HG02678 (cell line): ENCODE results near the gene MPL.

Source experiments
- ATAC-seq: cut with Tn5 transposase; IDR thresholded peaks from one replicate; pipeline ENCODE4 v1.9.1; 2021; ENCODE audit warnings: mild to moderate bottlenecking, moderate library complexity; ENCODE audit not compliant: unreplicated experiment

MPL gene

GRCh38 chr1:43305926-43306687 is 31.5 kb upstream of the MPL start:
- ATAC-seq: no peak

DNA sequence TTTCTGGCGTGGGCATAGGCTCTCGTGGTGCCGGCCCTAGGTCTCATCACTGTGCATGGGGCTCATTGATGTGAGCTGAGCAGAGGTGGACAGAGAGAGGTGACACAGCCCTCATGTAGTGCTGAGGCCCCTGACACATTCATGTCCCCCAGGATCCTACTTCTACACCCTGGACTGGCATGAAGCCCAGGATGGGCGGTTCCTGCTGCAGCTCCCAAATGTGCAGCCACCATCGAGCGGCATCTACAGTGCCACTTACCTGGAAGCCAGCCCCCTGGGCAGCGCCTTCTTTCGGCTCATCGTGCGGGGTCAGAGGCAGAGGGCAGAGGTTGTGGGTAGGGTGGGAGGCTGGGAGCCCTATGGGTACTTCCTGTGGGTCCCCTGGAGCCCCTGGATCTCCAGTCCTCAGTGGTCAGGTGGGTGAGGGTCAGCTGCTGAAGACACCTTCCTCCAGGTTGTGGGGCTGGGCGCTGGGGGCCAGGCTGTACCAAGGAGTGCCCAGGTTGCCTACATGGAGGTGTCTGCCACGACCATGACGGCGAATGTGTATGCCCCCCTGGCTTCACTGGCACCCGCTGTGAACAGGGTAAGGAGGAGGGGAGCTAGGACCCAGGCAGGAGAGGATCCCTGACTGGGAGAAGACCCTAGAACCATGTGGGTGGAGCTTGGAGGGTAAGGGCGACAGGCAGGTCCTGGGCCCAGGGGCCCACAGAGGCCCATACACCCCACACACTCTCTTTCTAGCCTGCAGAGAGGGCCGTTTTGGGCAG is 30.7 kb upstream of the MPL start:
- ATAC-seq: no peak

GRCh38 chr1:43307458-43308158 is 30.0 kb upstream of the MPL start:
- ATAC-seq: no peak

- ATAC-seq: no peak
Observed at GRCh38 chr1:43308635-43309404, 28.8 kb upstream of the MPL start.

- ATAC-seq: no peak
Observed at GRCh38 chr1:43309405-43310025, 28.1 kb upstream of the MPL start.

DNA sequence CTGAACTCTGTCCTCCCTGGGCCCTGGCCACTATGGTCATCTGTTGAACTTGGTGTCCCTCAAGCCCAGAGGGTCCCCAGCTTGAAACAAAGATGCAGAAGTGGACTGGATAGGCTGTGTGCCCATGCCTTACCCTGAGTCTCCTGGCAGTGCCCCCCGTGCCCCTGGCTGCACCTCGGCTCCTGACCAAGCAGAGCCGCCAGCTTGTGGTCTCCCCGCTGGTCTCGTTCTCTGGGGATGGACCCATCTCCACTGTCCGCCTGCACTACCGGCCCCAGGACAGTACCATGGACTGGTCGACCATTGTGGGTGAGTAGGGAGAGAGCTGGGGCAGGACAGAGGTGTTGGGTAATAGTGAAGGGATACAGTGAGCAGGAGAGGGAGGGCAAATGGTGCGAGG is 26.1 kb upstream of the MPL start:
- no peak for ATAC-seq

- ATAC-seq: no peak
Observed at GRCh38 chr1:43312212-43312623, 25.4 kb upstream of the MPL start.

GRCh38 chr1:43312663-43313515 is 24.7 kb upstream of the MPL start:
- no peak for ATAC-seq

- ATAC-seq: no peak
Observed at GRCh38 chr1:43313771-43314170, 23.8 kb upstream of the MPL start.

DNA sequence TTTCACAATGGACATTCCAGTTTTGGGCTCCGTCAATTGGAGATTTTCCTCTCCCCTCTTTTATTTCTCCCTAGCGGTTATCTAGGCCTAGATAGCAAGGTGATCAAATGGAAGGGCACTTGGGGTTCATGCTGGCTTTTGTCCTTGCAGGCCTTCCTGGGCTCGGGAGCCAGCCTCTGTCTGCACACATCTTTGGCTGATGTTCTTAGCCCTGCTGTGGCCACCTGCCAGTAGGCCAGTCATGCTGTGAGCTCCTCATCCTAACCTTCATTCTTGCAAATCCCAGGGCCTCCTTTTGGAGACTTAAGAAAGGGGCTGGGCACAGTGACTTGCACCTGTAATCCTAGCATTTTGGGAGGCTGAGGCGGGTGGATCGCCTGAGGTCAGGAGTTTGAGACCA is 23.4 kb upstream of the MPL start:
- ATAC-seq: no peak

DNA sequence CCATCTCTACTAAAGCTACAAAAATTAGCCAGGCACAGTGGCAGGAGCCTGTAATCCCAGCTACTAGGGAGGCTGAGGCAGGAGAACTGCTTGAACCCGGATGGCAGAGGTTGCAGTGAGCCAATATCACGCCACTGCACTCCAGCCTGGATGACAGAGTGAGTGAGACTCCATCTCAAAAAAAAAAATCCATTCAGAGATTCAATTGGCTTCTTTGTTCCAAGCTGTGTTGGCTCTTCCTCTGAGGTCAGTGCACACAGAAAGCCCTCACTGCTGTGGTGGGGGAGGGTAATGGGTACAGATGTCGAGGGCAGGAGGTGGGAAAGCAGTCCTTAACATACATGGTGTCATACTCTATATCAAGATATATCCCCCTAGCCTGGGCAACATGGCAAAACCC is 22.1 kb upstream of the MPL start:
- no peak for ATAC-seq

DNA sequence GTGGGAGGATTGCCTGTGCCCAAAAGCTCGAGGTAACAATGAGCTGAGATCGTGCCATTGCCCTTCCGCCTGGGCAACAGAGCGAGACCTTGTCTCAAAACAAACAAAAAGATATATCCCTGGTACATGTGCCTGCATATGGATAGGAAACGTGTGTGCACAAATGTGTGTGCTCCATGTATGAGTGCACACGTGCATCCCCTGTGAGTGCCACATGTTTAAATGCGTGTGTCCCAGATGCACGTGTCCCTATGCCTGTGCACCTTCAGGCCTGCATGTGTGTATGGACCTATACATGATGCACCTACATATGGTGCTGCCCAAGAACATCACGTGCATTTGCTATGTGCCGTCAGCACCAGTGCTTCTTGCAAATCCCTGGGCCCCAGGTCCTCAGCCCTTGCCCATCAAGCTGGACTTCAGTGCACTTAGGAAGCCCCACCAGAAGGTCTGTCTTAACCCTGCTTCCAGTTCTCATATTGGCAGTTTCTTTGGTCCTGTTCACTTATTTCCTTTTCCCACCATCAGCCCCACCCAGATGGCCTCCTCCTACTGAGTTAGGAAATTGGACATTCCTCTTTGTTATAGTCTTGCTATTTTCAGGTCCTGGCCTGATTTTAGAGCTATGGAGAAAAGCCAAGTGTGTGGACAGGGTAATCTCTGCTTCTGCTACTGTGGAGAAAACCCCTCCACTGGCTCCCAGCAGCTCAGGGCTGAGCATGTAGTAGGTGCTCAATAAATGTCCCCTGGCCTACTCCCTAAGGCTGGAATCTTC is 21.5 kb upstream of the MPL start:
- ATAC-seq: no peak

- no peak for ATAC-seq
Observed at GRCh38 chr1:43316738-43317520, 20.7 kb upstream of the MPL start.

GRCh38 chr1:43317817-43318471 is 19.7 kb upstream of the MPL start:
- ATAC-seq: no peak

- no peak for ATAC-seq
Observed at GRCh38 chr1:43318831-43319230, 18.8 kb upstream of the MPL start.

GRCh38 chr1:43319288-43319687 is 18.3 kb upstream of the MPL start:
- no peak for ATAC-seq

- no peak for ATAC-seq
Observed at GRCh38 chr1:43319766-43320165, 17.9 kb upstream of the MPL start.
